ENCODE measurements around the gene TMEM208. TPM values are rescaled to one million over a fixed set of nuclear protein-coding genes. Genes with fewer than 3 reads are reported as not detected.

Gene TMEM208
- polyA plus RNA-seq, 1 experiment = 38.5 TPM

- POLR2A ChIA-PET = interaction anchor here (0.5 to 0.8 kb wide), 3 partner anchors 9 to 186 kb away, joined by 3 to 4 read pairs (median 3); no protein-coding TSS in a partner anchor
- no peak overlapping the region for H3K4me3 ChIP-seq (ENCODE audit: low read depth, low read length)
- no peaks in the 10 kb centered on the region for H3K27me3 ChIP-seq (ENCODE audit: control insufficient read depth, insufficient read depth, low read length)
- no peaks in the 10 kb centered on the region for H3K9me3 ChIP-seq (ENCODE audit: control insufficient read depth, insufficient read depth, low read length)
- CTCF ChIA-PET = interaction anchor here (0.9 kb wide), 1 partner anchor 9 kb away, joined by 3 read pairs; no protein-coding TSS in a partner anchor
- TF ChIP-seq CTCF (IDR thresholded peaks at IDR 0.05; ENCODE audit: low read depth, low read length) = no peak
- no peak for DNase-seq (ENCODE audit: low read depth, low spot score)
- no peak overlapping the region for H3K27ac ChIP-seq (ENCODE audit: low read depth, low read length)
These were observed 20.6 kb upstream of the TMEM208 start for GRCh38 chr16:67206129-67206837.

- CTCF ChIA-PET = interaction anchor here (0.9 kb wide), 1 partner anchor 9 kb away, joined by 3 read pairs; no protein-coding TSS in a partner anchor
- TF ChIP-seq CTCF (IDR thresholded peaks at IDR 0.05; ENCODE audit: low read depth, low read length) = no peak
- Histone ChIP-seq H3K9me3 (ENCODE audit: control insufficient read depth, insufficient read depth, low read length) (no peaks in the 10 kb centered on the region), H3K4me3 (ENCODE audit: low read depth, low read length) (no peak overlapping the region), H3K27ac (ENCODE audit: low read depth, low read length) (no peak overlapping the region), H3K27me3 (ENCODE audit: control insufficient read depth, insufficient read depth, low read length) (no peaks in the 10 kb centered on the region)
- DNase-seq (ENCODE audit: low read depth, low spot score) = no peak
- POLR2A ChIA-PET = interaction anchor here (0.5 kb wide), 1 partner anchor 186 kb away, joined by 4 read pairs; no protein-coding TSS in a partner anchor
These were observed 20.1 kb upstream of the TMEM208 start for GRCh38 chr16:67206838-67207248.

GRCh38 chr16:67207249-67208091, 19.5 kb upstream of the TMEM208 start:
- CTCF ChIA-PET = interaction anchor here (0.8 to 1.5 kb wide), 3 partner anchors 9 to 106 kb away, joined by 3 to 4 read pairs (median 4); no protein-coding TSS in a partner anchor
- H3K27ac ChIP-seq (ENCODE audit: low read depth, low read length) = no peak overlapping the region

GRCh38 chr16:67208154-67208896, 18.6 kb upstream of the TMEM208 start:
- POLR2A ChIA-PET = interaction anchor here (0.6 to 1.8 kb wide), 5 partner anchors 10 to 306 kb away, joined by 3 to 4 read pairs (median 3); no protein-coding TSS in a partner anchor
- no peak for TF ChIP-seq CTCF (IDR thresholded peaks at IDR 0.05; ENCODE audit: low read depth, low read length)
- no peak overlapping the region for H3K4me3 ChIP-seq (ENCODE audit: low read depth, low read length)
- H3K9me3 ChIP-seq (ENCODE audit: control insufficient read depth, insufficient read depth, low read length) = no peaks in the 10 kb centered on the region
- no peaks in the 10 kb centered on the region for H3K27me3 ChIP-seq (ENCODE audit: control insufficient read depth, insufficient read depth, low read length)
- CTCF ChIA-PET = interaction anchor here (0.6 to 1.5 kb wide), 3 partner anchors 10 to 185 kb away, joined by 3 to 4 read pairs (median 4); partner anchors contain the start of gene TPPP3
- no peak for DNase-seq (ENCODE audit: low read depth, low spot score)
- H3K27ac ChIP-seq (ENCODE audit: low read depth, low read length) = no peak overlapping the region

More at GRCh38 chr16:67207249-67208091, 19.5 kb upstream of the TMEM208 start:
- DNase-seq (ENCODE audit: low read depth, low spot score) = no peak
- TF ChIP-seq CTCF (IDR thresholded peaks at IDR 0.05; ENCODE audit: low read depth, low read length) = no peak
- H3K4me3 ChIP-seq (ENCODE audit: low read depth, low read length) = no peak overlapping the region
- no peaks in the 10 kb centered on the region for H3K27me3 ChIP-seq (ENCODE audit: control insufficient read depth, insufficient read depth, low read length)
- POLR2A ChIA-PET = interaction anchor here (1.1 to 1.8 kb wide), 2 partner anchors 17 to 37 kb away, joined by 3 to 4 read pairs; no protein-coding TSS in a partner anchor
- no peaks in the 10 kb centered on the region for H3K9me3 ChIP-seq (ENCODE audit: control insufficient read depth, insufficient read depth, low read length)
